HG02588 (cell line): ENCODE data around the gene RPTOR.
A peak's percentile ranks its signal among the peaks of the same experiment; 100 is the strongest.

Source experiments
- ATAC-seq: cut with Tn5 transposase; IDR thresholded peaks from one replicate; pipeline ENCODE4 v1.9.1; 2021; ENCODE audit warnings: mild to moderate bottlenecking, moderate library complexity; ENCODE audit not compliant: unreplicated experiment

RPTOR gene

GRCh38 chr17:80984749-80985148 lies 440.1 kb downstream of the RPTOR start:
- ATAC-seq, result no peak

GRCh38 chr17:80986046-80986445 lies 441.4 kb downstream of the RPTOR start:
- ATAC-seq, result no peak

GRCh38 chr17:80986816-80987475 lies 442.3 kb downstream of the RPTOR start:
- no peak for ATAC-seq

- ATAC-seq, result no peak
Observed at GRCh38 chr17:80987941-80988461, 443.4 kb downstream of the RPTOR start.

- ATAC-seq, result no peak
Observed at GRCh38 chr17:80989586-80989913, 444.9 kb downstream of the RPTOR start.

GRCh38 chr17:80990921-80991644 lies 446.4 kb downstream of the RPTOR start:
- no peak for ATAC-seq

GRCh38 chr17:80991645-80992076 lies 447.0 kb downstream of the RPTOR start, which contains the start of gene CHMP6:
Gene CHMP6, plus strand, starts transcription at chr17:80991841. Its CDS starts 78 bp downstream, at chr17:80991919.
- ATAC-seq, result peak; percentile 53

- peak; percentile 17 for ATAC-seq
Observed at GRCh38 chr17:80992077-80992947, 447.7 kb downstream of the RPTOR start.

- no peak for ATAC-seq
Observed at GRCh38 chr17:80992948-80993624, 448.4 kb downstream of the RPTOR start.

- ATAC-seq, result no peak
Observed at GRCh38 chr17:80995131-80995530, 450.5 kb downstream of the RPTOR start.

GRCh38 chr17:80996422-80997305 lies 452.0 kb downstream of the RPTOR start:
- no peak for ATAC-seq

GRCh38 chr17:80997424-80998117 lies 452.9 kb downstream of the RPTOR start:
- ATAC-seq, result no peak

- ATAC-seq, result no peak
Observed at GRCh38 chr17:80998118-80998747, 453.6 kb downstream of the RPTOR start.

- ATAC-seq, result no peak
Observed at GRCh38 chr17:80998748-80999535, 454.3 kb downstream of the RPTOR start.

- ATAC-seq, result no peak
Observed at GRCh38 chr17:80999536-81000333, 455.1 kb downstream of the RPTOR start.

- ATAC-seq, result no peak
Observed at GRCh38 chr17:81000334-81000630, 455.6 kb downstream of the RPTOR start.

- ATAC-seq, result no peak
Observed at GRCh38 chr17:81000631-81001357, 456.2 kb downstream of the RPTOR start.
